Sigmoid colon (tissue), 4 donors: ENCODE measurements around the gene MOB2.

Experiments used
- CTCF ChIP-seq, 4 experiments: fragments of 450-650 bp in 3 of 4; fragments of 200-600 bp in 1 of 4; IDR thresholded peaks; one replicate each; pipeline ENCODE4 v1.5.1; 2016 to 2019; ENCODE audit warnings: antibody characterized with exemption in 4 of 4, mild to moderate bottlenecking in 3 of 4, moderate library complexity in 2 of 4
- EP300 ChIP-seq, 4 donors: sonication (generic); formaldehyde crosslinking; IDR thresholded peaks; one replicate each; pipeline ENCODE4 v1.6.1; 2017; ENCODE audit warnings: antibody characterized with exemption in 4 of 4
- POLR2A ChIP-seq, 2 donors: fragments of 450-650 bp; IDR thresholded peaks; one replicate each; pipeline ENCODE4 v1.6.1; 2016; ENCODE audit warnings: antibody characterized with exemption in 2 of 2, mild to moderate bottlenecking in 2 of 2, moderate library complexity in 2 of 2
- POLR2AphosphoS5 ChIP-seq, 4 donors: sonication (generic); formaldehyde crosslinking; IDR thresholded peaks; one replicate each; pipeline ENCODE4 v1.6.1; 2017; ENCODE audit warnings: antibody characterized with exemption in 4 of 4

- TF ChIP-seq POLR2AphosphoS5 (IDR thresholded peaks at IDR 0.05) (no peak), POLR2A (IDR thresholded peaks at IDR 0.05) (no peak), CTCF (IDR thresholded peaks at IDR 0.05) (no peak), EP300 (IDR thresholded peaks at IDR 0.05) (no peak)
Measured at GRCh38 chr11:1455763-1456060, 30.9 kb downstream of the MOB2 start.
